ENCODE measurements around the gene UBE2D2. TPM values are rescaled to one million over a fixed set of nuclear protein-coding genes. Genes with fewer than 3 reads are reported as not detected.

The UBE2D2 gene
- total and polyA plus RNA-seq, 2 experiments from 2014 or later, result 120 to 172 TPM

DNA sequence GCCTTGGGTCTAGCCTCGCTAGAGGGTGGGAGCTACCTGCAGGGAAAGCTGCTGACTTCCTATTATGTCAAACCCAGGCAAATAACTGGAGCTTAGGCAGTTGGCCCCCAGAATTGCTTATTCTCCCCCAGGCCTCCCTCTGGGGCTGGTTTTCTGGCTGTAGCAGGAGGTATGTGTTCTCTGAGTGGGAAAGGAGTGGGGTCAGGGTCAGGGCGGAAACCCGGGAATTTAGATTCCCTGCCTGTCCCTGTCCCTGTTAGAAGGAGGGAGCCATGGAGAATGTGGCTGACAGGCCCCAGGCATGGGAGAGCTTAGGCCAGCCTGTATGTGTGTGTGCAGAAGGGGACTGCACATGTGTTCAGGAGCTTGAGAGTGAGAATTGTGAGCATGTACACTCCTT is 73.4 kb downstream of the UBE2D2 start:
- no peaks in the 10 kb centered on the region for H3K9me2 ChIP-seq (ENCODE audit: insufficient read depth)
- H4K20me1 ChIP-seq (replicated peaks; ENCODE audit: insufficient read depth), result peaks cover 11% of the 10 kb centered on the region
- TF ChIP-seq ZNF331 (CRISPR knock-in tag; IDR thresholded peaks at IDR 0.05; ENCODE audit: low read depth) (no peak), JUNB (IDR thresholded peaks at IDR 0.05; ENCODE audit: unreplicated experiment) (no peak), ZNF114 (CRISPR knock-in tag; IDR thresholded peaks at IDR 0.05) (no peak), ZNF462 (CRISPR knock-in tag; IDR thresholded peaks at IDR 0.05) (no peak), EZH2phosphoT487 (IDR thresholded peaks at IDR 0.05; ENCODE audit: unreplicated experiment) (no peak), EZH2 (IDR thresholded peaks at IDR 0.05; ENCODE audit: low read depth, unreplicated experiment) (no peak), STAT1 (IDR thresholded peaks at IDR 0.05; ENCODE audit: unreplicated experiment) (no peak), CREB1 (CRISPR knock-in tag; IDR thresholded peaks at IDR 0.05; ENCODE audit: low read depth) (no peak), ETS1 (IDR thresholded peaks at IDR 0.05) (no peak), NANOG (IDR thresholded peaks at IDR 0.05; ENCODE audit: borderline replicate concordance) (no peak), POLR2AphosphoS5 (IDR thresholded peaks at IDR 0.05; ENCODE audit: low read depth) (no peak)
- TF ChIP-seq, protein P1, sequence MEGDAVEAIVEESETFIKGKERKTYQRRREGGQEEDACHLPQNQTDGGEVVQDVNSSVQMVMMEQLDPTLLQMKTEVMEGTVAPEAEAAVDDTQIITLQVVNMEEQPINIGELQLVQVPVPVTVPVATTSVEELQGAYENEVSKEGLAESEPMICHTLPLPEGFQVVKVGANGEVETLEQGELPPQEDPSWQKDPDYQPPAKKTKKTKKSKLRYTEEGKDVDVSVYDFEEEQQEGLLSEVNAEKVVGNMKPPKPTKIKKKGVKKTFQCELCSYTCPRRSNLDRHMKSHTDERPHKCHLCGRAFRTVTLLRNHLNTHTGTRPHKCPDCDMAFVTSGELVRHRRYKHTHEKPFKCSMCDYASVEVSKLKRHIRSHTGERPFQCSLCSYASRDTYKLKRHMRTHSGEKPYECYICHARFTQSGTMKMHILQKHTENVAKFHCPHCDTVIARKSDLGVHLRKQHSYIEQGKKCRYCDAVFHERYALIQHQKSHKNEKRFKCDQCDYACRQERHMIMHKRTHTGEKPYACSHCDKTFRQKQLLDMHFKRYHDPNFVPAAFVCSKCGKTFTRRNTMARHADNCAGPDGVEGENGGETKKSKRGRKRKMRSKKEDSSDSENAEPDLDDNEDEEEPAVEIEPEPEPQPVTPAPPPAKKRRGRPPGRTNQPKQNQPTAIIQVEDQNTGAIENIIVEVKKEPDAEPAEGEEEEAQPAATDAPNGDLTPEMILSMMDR (conservative IDR thresholded peaks at IDR 0.05; ENCODE audit: low read depth in 2 of 2), result no peak
- TF ChIP-seq, protein P2, sequence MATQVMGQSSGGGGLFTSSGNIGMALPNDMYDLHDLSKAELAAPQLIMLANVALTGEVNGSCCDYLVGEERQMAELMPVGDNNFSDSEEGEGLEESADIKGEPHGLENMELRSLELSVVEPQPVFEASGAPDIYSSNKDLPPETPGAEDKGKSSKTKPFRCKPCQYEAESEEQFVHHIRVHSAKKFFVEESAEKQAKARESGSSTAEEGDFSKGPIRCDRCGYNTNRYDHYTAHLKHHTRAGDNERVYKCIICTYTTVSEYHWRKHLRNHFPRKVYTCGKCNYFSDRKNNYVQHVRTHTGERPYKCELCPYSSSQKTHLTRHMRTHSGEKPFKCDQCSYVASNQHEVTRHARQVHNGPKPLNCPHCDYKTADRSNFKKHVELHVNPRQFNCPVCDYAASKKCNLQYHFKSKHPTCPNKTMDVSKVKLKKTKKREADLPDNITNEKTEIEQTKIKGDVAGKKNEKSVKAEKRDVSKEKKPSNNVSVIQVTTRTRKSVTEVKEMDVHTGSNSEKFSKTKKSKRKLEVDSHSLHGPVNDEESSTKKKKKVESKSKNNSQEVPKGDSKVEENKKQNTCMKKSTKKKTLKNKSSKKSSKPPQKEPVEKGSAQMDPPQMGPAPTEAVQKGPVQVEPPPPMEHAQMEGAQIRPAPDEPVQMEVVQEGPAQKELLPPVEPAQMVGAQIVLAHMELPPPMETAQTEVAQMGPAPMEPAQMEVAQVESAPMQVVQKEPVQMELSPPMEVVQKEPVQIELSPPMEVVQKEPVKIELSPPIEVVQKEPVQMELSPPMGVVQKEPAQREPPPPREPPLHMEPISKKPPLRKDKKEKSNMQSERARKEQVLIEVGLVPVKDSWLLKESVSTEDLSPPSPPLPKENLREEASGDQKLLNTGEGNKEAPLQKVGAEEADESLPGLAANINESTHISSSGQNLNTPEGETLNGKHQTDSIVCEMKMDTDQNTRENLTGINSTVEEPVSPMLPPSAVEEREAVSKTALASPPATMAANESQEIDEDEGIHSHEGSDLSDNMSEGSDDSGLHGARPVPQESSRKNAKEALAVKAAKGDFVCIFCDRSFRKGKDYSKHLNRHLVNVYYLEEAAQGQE (IDR thresholded peaks at IDR 0.05; ENCODE audit: unreplicated experiment), result no peak
- Mint-ChIP-seq H3K27ac (peak overlapping the region; percentile 43; the same call in 1 of the 2 replicates), H3K27me3 (ENCODE audit: insufficient read depth, low read depth, poor library complexity) (peaks cover 43% of the 10 kb centered on the region), H3K36me3 (ENCODE audit: low read depth) (peaks cover 4% of the 10 kb centered on the region; the same call in 2 of the 3 replicates), H3K9me3 (no peaks in the 10 kb centered on the region), H3K4me1 (peaks cover 46% of the 10 kb centered on the region), H3K4me3 (no peak overlapping the region; the same call in 2 of the 3 replicates)
- H3K4me2 ChIP-seq, result no peak overlapping the region
- H3K36me3 ChIP-seq (ENCODE audit: insufficient read depth), result no peaks in the 10 kb centered on the region
- ATAC-seq, result no peak
- no peaks in the 10 kb centered on the region; the same call in 1 of the 2 replicates for H3K79me2 ChIP-seq (replicated peaks; ENCODE audit: insufficient read depth)
- H3K4me1 ChIP-seq (ENCODE audit: insufficient read depth), result peaks cover 49% of the 10 kb centered on the region
- no peak overlapping the region for H3K4me3 ChIP-seq
- no peak overlapping the region for H2AFZ ChIP-seq
- no peak overlapping the region for H3K27ac ChIP-seq (ENCODE audit: low read depth)
- DNase-seq (ENCODE audit: low spot score), result no peak
- H3F3A ChIP-seq (replicated peaks; ENCODE audit: low read depth), result peaks cover 69% of the 10 kb centered on the region
- no peaks in the 10 kb centered on the region for H3K27me3 ChIP-seq (ENCODE audit: insufficient read depth)
